Breast epithelium (tissue), 3 donors: ENCODE measurements around the gene OR1L6.

ENCODE experiments used
- POLR2A ChIP-seq: fragments of 450-650 bp; IDR thresholded peaks from one replicate; pipeline ENCODE4 v1.6.1; 2016; ENCODE audit warnings: antibody characterized with exemption, mild to moderate bottlenecking, moderate library complexity
- POLR2AphosphoS5 ChIP-seq, 3 donors: sonication (generic); formaldehyde crosslinking; IDR thresholded peaks; one replicate each; pipeline ENCODE4 v1.6.1; 2017; ENCODE audit warnings: antibody characterized with exemption in 3 of 3
- TF ChIP-seq, protein P1 (sequence below), 3 donors: fragments of 450-650 bp; IDR thresholded peaks; one replicate each; pipeline ENCODE4 v1.5.1; 2016 to 2017; ENCODE audit warnings: antibody characterized with exemption in 3 of 3, mild to moderate bottlenecking in 3 of 3, moderate library complexity in 3 of 3

DNA sequence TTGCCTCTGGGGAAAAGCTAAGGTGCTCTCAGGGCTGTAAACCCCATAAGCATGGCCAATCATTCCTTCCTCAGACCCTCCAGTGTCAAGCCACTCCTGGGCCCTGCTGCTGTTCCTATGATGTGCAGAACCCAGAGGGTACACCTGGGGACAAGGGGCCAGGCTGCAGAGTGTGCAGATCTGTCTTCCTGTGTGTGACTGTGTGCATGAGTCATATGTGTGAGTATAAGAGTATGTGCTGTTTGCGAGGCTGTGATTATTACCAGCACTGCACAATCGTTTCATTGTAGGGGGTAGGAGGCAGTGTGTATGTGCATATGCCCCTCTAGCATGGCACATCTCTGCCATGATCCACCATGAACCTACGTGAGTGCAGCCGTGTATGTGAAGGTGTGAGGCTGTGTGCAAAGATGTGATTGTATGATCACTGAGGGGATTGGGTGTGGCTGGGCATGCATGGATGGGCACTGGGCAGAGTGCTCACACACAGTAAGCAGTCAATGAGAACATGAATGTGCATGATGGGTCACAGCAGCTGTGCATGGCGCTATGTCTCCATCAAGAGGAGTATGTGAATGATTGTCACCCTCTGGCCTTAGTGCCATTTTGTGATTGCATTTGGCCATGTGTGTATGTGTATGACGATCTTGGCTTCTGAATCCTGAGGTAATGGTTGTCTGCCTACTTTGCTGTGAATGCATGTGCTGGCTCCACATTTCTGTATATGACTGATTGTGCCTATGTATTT lies 55.4 kb downstream of the OR1L6 start:
- TF ChIP-seq, protein P1, sequence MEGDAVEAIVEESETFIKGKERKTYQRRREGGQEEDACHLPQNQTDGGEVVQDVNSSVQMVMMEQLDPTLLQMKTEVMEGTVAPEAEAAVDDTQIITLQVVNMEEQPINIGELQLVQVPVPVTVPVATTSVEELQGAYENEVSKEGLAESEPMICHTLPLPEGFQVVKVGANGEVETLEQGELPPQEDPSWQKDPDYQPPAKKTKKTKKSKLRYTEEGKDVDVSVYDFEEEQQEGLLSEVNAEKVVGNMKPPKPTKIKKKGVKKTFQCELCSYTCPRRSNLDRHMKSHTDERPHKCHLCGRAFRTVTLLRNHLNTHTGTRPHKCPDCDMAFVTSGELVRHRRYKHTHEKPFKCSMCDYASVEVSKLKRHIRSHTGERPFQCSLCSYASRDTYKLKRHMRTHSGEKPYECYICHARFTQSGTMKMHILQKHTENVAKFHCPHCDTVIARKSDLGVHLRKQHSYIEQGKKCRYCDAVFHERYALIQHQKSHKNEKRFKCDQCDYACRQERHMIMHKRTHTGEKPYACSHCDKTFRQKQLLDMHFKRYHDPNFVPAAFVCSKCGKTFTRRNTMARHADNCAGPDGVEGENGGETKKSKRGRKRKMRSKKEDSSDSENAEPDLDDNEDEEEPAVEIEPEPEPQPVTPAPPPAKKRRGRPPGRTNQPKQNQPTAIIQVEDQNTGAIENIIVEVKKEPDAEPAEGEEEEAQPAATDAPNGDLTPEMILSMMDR (IDR thresholded peaks at IDR 0.05), result no peak
- TF ChIP-seq POLR2A (no peak), POLR2AphosphoS5 (IDR thresholded peaks at IDR 0.05) (no peak)
